GM19238 (cell line): ENCODE measurements around the gene SENP5.
"Not testable (repeated sequence)": the region's sequence is repeated elsewhere in the genome, so short reads cannot be mapped to it uniquely, and the experiment has no call there.

Experiments used
- DNase-seq: peaks from one replicate; pipeline ENCODE4 v3.0.0; 2011; ENCODE audit warnings: low spot score; ENCODE audit not compliant: insufficient read length

Gene SENP5

DNA sequence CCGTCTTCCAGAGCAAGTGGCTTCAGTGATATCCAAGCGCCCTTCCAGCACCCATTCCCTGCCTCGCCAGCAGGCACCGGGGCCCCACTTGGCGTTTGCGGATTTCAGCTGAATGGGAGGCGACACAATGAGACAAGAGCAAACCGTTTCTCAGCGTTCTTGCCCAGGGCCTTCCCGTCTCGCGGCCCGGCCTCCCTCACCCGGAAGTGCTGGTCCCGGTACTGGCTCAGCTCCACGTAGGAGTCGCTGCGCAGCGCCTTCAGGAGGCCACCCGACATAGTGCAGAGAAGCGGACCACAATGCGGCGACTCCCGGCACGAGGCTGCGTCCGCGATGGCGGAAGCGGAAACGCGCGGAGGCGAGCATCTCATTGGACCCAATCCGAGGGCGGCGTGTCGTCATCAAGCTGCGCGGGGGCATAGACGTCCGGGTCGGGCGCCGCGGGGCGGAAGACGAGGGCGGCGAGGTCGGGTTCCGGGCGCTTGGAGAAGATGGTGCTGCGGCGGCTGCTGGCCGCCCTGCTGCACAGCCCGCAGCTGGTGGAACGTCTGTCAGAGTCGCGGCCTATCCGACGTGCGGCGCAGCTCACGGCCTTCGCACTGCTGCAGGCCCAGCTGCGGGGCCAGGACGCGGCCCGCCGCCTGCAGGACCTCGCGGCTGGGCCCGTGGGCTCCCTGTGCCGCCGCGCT, 74.7 kb downstream of the SENP5 start, which contains the start of gene NCBP2:
Gene NCBP2 (minus strand): TSS at position 303 of the 689 bp plus-strand sequence. CDS start 25 bp downstream, at position 278.
- DNase-seq, result peak; percentile 92

DNA sequence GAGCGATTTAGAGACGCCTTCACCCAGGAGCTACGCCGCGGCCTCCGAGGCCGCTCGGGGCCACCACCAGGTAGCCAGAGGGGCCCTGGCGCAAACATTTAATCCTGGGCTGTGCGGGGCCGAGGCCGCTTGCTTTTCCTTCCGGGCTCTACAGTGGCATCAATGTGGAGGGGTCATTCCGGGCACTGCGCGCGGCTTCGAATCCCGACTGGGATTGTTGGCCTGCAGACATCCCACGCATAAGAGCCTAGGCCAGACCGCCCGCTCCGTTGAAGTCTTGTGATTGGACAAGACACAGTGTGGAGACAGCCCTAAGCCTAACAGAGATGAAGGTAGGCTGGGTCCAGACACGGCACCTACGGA, 75.2 kb downstream of the SENP5 start:
- DNase-seq, result no peak

DNA sequence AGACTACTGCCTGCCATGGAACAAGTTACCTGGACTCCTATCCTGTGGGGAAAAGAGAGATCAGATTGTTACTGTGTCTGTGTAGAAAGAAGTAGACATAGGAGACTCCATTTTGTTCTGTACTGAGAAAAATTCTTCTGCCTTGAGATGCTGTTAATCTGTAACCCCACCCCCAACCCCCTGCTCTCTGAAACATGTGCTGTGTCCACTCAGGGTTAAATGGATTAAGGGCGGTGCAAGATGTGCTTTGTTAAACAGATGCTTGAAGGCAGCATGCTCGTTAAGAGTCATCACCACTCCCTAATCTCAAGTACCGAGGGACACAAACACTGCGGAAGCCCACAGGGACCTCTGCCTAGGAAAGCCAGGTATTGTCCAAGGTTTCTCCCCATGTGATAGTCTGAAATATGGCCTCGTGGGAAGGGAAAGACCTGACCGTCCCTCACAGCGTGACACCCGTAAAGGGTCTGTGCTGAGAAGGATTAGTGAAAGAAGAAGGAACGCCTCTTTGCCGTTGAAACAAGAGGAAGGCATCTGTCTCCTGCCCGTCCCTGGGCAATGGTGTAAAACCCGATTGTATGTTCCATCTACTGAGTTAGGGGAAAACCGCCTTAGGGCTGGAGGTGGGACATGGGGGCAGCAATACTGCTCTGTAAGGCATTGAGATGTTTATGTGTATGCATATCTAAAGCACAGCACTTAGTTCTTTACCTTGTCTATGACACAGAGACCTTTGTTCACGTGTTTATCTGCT, 76.5 kb downstream of the SENP5 start:
- DNase-seq, result not testable (repeated sequence)

DNA sequence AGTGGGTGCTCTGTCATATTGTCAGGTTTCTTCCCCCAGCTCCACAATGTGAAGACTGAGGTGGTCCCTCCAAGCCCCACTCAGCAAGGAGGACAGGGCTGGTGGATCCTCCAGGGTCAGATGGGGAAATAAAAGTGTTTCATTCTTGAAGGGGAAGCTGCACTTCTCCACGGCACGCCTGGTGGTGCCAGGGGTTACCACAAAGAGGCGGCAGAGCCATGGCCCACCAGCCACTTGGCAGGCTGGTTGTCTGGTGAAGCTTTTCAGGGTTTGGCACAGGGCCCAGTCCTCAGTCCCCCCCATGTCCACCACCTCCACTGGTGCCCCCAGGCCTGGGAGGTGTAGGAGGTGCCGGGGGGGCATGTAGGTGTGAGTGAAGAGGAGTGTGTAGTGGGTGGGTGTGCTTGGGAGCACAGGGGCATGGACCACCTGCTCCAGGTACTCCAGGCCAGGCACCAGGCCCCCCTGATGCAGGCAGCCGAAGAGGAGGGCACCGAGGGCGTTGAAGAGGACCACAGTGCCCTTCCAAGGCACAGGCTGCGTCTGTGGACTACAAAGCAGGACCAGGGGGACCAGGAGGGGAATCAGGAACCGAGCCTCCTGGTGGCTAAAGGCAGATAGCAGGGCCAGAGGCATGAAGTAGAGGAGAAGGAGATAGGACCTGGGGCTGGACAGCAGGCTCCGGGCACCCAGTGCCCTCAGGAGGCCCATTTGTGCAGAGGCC, 79.6 kb downstream of the SENP5 start:
- DNase-seq, result no peak

DNA sequence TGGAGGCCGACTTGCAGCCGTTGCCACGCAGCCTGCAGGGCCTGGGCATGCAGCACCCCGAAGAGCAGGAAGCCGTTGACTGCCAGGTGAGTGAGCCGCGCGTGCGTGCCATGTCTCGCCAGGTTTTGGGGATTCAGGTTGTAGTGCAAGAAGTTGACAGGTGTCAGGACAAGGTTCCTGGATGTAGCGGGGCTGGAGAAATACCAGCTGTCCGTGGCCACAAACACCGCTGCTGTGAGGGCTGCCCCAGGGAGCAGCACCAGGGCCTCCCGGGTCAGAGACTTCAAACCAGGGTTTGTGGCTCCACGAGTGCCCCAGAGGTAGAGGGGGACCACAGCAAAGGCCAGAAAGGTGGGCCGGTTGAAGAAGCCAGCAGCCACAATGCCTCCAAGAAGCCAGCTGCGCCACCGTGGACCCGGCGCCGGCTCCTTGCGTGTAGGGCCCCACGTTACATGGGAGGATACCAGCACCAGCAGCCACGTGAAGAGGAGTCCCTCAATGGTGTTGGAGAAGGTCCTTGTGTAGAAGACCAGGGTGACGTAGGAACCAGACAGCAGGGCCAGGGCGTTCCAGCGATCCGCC, 80.2 kb downstream of the SENP5 start:
- DNase-seq, result no peak

DNA sequence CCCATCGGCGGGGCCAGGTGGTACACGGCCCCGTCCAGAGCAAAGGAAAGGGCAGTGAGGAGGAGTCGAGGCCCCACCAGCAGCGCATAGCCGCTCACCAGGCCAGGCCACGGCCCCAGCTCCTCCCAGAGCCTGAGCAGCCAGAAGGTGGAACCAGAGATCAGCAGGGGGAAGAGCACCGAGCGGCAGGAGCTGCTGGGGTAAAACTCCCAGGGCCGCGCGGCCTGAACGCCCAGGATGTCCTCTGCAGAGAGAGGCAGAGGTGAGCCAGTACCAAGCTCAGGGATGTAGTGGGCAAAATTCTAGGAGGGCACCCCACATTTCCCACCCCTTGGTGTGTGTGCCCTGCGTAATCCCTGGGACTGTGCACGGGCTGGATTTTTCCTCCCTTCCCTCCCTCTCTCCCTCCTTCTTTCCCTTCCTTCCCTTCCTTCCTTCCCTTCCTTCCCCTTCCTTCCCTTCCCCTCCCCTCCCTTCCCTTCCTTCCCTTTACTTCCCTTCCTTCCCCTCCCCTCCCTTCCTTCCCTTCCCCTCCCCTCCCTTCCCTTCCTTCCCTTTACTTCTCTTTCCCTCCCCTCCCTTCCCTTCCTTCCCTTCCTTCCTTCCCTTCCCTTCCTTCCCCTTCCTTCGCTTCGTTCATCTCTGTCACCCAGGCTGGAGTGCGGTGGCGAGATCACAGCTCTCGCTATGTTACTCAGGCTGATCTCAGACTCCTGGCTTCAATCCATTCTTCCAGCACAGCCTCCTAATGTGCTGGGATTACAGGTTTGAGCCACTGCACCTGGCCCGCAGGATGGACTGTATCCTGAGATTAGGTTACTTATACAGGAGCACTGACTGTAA, 80.9 kb downstream of the SENP5 start:
- DNase-seq, result no peak

DNA sequence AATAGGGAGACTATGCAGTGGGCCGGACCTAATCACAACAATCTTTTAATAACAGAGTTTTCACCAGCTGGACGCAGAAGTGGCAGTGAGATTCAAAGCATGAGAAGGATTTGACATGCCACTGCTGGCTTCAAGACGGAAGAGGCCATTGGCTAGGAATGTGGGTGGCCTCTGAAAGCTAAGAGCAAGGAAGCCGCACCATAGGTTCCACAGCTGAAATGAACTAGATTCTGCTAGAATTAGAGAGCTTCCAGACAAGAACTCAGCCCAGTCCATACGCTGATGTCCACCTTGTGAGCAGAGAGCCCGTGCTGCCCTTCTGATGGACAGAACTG, 81.5 kb downstream of the SENP5 start:
- DNase-seq, result no peak

DNA sequence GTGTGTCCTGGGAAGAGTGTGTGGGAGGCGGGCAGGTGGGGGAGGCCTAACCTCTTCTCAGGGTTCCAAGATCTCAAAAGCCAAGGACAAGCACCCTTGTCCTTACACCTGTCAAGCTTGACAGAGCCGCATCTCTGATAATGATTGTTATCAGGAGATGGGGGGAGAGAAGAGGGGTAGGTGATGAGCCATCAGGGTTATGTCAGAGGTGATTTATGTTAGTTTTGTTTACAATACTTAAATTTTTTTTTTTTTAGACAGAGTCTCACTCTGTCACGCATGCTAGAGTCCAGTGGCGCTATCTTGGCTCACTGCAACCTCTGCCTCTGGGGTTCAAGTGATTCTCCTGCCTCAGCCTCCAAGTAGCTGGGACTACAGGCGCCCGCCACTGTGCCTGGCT, 82.0 kb downstream of the SENP5 start:
- no peak for DNase-seq

DNA sequence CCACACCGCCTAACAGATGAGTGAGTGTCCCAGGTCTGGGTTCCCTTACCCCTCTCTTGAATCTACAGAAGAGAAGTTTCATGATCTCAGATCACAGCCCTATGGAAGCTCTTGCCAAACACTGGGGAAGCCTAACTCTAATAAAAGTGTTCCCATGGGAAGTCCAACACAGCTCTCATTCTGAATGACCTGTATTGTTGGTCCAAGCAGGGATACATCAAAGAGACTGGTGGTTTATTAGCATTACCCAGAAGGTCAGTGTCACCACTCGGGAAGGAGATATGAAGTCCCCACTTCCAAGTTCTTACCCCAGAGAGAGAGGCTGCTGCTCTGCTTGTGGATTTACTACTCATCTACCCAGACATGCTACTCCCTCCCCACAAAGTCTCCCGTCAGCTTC, 83.7 kb downstream of the SENP5 start:
- no peak for DNase-seq

DNA sequence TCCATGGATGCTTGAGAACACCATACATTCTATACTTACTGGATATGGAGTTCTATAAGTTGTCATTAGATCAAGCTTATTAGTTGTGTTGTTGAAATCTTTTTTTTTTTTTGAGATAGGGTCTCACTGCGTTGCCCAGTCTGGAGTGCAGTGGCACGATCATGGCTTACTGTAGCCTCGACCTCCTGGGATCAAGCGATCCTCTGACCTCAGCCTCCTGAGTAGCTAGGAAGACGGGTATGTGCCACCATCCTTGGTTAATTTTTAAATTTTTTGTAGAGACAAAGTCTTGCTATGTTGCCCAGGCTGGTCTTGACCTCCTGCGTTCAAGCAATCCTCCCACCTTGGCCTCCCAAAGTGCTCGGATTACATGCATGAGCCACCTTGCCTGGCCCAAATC, 87.1 kb downstream of the SENP5 start:
- DNase-seq, result no peak

DNA sequence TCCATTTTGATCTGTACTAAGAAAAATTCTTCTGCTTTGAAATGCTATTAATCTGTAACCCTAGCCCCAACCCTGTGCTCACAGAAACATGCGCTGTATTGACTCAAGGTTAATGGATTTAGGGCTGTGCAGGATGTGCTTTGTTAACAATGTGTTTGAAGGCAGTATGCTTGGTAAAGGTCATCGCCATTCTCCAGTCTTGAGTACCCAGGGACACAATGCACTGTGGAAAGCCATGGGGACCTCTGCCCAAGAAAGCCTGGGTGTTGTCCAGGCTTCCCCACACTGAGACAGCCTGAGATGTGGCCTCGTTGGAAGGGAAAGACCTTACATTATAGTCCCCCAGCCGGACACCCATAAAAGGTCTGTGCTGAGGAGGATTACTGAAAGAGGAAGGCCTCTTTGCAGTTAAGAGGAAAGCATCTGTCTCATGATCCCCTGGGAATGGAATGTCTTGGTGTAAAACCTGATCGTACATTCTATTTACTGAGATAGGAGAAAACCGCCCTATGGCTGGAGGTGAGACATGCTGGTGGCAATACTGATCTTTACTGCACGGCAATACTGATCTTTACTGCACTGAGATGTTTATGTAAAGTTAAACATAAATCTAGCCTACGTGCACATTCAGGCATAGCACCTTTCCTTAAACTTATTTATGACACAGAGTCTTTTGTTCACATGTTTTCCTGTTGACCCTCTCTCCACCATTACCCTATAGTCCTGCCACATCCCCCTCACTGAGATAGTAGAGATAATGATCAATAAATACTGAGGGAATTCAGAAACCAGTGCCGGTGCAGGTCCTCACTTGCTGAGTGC, 94.6 kb downstream of the SENP5 start:
- DNase-seq, result no peak

DNA sequence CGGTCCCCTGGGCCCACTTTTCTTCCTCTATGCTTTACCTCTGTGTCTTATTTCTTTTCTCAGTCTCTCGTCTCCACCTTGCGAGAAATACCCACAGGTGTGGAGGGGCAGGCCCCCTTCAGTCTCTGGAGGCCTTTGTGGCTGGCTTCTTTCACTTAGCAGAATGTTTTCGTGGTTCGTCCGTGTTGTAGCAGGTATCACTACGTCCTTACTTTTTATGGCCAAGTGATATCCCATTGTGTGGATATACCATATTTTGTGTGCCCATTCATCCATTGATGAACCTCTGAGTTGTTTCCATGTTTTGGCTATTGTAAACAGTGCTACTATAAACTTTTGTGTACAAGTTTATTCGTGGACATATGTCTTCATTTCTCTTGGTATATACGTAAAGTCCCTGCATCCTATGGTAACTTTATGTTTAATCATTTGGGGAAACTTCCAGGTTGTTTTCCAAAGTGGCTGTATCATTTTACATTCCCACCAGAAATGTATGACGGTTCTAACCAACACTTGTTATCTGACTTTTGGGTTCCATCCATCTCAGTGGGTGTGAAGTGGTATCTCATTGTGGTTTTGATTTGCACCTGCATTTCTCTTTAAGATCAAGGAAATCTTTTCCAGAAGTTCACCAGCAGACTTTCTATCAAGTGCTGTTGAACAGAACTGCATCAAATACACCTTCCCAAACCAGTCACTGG, 95.4 kb downstream of the SENP5 start:
- no peak for DNase-seq

DNA sequence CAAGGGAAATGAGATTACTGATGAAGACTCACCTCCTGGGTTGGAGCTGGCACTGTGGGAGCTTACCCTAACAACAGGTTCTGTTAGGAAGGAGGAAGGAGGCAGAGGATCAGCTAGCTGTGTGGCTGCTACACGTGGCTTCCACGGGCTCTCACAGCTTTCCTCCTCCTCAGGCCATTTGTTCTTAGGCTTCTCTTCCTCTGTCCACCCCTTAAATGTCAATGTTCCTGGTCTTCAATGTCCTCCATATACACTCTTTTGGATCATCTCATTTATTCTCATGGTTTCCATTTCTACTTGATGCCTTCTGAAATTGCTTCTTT, 95.9 kb downstream of the SENP5 start:
- DNase-seq, result no peak

DNA sequence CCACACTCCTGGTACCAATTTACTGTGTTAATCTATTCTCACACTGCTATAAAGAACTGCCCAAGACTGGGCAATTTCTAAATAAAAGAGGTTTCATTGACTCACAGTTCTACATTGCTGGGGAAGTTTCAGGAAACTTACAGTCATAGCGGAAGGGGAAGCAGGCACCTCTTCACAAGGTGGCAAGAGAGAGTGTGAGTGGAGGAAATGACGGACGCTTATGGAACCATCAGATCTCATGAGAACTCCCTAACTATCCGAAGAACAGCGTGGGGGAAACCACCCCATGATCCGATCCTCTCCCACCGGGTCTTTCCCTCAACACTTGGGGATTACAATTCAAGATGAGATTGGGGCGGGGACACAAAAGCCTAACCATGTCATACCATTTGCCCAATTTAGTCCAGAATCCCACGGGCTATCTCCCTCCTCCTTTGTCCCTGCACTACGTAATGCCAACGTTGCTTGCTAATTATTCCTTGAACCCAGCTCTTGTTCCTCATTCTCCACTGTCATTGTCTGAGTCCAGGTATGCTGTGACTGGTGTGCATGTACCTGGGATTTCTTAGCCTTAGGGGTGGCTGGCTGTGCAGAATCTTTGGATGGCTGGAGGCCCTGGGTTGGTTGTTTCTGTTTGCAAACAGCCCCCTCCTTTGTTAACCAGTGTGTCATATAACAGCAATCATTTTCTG, 97.5 kb downstream of the SENP5 start:
- DNase-seq, result no peak

DNA sequence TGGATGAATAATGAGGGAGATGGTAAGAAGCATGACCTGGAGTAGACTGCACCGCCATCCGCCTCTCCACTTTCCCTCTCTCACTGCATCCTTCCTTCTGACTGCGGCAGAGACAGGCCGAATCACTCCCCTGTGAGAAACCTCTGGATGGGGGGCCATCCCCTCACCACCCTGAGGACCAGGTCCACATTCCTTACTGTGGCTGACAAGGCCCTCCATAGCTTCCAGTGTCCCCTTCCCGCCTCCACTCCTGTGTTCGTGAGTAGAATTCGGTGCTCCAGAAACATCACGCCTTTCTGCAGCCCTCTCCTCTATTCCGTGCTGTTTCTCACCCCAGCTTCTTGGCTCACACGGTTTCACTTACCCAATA, 98.1 kb downstream of the SENP5 start:
- DNase-seq, result no peak

DNA sequence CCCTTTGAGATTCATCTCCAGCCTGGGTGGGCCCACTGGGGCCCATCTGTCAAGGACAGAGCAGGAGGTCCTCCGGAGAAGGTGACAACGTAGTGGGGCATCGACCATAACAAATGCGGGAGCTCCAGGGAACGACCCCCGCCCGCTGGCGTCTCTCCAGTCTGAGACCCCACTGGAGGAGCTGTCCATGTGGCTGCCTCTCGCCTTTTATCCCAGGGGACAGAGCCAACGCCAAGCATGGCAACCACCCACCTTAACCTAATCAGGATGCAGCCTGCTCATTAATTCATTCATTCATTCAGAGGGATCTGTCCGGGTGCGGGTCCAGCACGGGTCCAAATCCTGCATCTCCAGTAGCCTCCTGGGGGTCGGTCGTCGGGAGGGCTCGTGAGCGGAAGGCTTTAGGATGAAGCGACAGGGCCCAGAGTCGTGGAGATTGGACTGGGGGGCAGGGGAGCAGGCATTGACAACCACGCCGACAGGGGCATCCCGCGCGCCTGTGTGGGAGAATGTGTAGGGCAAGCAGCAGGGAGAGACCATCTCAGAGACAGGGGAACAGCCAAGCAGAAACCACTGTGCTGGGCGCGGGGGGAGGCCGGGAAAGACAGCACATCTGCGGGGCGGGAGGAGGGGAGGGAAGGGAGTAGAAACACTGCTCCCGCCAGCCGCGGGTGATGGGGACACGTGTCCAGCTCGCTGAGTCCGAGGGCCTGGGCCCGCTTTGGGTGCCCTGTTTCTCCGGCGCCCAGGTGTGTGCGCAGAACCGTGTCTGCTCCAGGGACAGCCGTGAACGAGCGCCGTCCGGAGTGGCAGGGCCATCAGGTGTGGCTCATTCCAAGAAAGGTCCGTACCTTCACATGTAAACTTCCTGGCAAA, 99.0 kb downstream of the SENP5 start:
- no peak for DNase-seq

DNA sequence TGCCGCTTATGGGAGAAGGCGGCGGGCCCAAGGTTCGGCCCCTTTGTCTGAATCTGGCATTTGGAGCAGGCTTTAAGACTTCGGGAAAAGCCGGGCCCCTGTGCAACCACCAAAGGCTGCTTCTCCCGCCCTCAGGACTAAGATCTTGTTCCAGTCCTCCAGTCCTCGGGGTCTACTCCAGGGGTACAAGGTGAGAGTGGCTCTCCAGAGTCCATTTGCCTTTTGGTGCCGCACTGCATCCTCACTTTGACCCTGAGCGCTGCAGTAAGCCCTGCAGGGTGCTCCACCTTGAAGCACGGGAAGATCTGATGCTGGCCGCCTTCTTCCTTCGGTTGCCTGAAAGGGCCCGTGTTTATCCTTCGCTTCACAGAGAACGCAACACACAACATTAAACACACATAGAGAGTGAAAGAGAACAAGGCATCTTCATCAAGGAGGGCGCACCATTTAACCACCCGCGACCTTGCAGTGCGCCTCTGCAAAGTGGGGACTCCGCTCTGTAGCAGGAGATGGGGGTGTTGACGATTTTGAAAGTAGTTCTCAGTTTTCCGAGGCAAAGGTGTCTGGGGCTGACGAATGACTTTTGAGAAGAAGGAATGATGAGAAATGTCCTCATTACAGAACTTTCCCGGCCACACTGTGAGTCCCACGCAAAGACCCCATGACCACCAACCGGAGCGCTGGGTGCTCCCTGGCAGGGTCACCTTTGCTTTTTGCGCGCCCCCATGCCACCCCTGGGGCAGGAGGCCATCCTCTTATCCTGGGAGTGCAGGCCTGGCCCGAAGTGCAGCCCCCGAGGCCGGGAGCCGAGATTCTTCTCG, 99.9 kb downstream of the SENP5 start:
- no peak for DNase-seq
